ENCODE measurements around the gene GFY. TPM values are rescaled to one million over a fixed set of nuclear protein-coding genes. Genes with fewer than 3 reads are reported as not detected.

GFY gene
- total and polyA plus RNA-seq, 4 experiments from 2014 or later: not detected

DNA sequence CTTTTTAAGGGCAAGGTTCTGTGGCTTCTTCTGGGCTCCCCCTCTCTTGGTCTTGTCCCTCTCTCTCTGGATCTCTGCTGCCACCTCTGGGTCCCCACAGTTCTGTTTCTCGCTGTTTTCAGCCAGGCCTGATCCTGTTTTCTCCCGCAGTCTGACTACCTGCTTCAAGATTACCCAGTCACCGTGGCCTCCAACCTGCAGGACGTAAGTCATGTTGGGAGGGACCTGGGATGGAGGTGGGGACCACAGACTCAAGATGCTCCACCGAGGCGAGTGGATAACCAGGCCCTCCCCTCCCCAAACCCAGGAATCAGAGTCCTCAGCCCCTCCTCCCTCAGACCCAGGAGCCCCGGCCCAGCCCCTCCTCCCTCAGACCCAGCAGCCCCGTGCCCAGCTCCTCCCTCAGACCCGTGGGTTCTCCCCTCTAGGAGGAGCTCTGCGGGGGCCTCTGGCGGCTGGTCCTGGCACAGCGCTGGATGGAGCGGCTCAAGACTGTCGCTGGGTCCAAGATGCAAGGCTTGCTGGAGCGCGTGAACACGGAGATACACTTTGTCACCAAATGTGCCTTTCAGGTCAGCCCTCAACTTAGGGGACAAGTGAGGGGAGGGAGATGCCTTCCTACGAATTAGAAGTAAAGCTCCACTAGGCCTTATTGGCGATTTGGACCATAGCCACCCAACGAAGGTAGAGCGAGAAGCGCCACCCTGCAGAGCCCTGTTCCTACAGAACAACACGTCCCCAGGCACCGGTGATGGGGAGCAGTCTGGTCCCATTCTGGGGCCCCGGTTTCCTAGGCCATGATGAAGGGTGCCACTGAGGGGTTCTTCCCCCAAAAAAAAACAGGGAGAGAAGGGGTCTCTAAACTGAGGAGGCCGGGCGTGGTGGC lies 51.0 kb downstream of the GFY start:
- ChIA-PET POLR2A (ENCODE audit: partially characterized antibody) (interaction anchor here (0.8 to 4.8 kb wide), 13 partner anchors 8 to 205 kb away, joined by 3 to 79 read pairs (median 4); partner anchors contain the start of genes ALDH16A1, PIH1D1, PRMT1 and RPL13A), CTCF (ENCODE audit: partially characterized antibody) (interaction anchor here (0.5 to 2.2 kb wide), 25 partner anchors 9 to 250 kb away, joined by 3 to 14 read pairs (median 5); partner anchors contain the start of genes ALDH16A1, PIH1D1 and PRMT1)
- peak overlapping the region; percentile 90 to 99 (median 94) for H3K4me3 Mint-ChIP-seq
- peak overlapping the region; percentile 96 for H3K27ac ChIP-seq (ENCODE audit: low read depth, low read length)
- peaks cover 19 to 32% of the 10 kb centered on the region in 2 donors for H3K36me3 Mint-ChIP-seq
- peaks cover 0 to 1% (median 0%) of the 10 kb centered on the region in 8 donors for H3K9me3 Mint-ChIP-seq
- peaks cover 17 to 61% (median 32%) of the 10 kb centered on the region in 4 donors for H3K4me1 Mint-ChIP-seq
- DNase-seq: peak; percentile 64 to 82 (median 68)
- H3K27me3 Mint-ChIP-seq: no peaks in the 10 kb centered on the region
- intact Hi-C loops (cut with micrococcal nuclease): loop anchor here (1.0 to 2.0 kb wide), 2 partner anchors 84 to 209 kb away; no protein-coding TSS in a partner anchor
- no peaks in the 10 kb centered on the region for H3K27me3 ChIP-seq (ENCODE audit: insufficient read depth, low read length)
- no peaks in the 10 kb centered on the region for H3K9me3 ChIP-seq (ENCODE audit: control insufficient read depth in 1 of 2, low read length in 2 of 2)
- H3K4me3 ChIP-seq (ENCODE audit: low read length in 2 of 2): peak overlapping the region; percentile 77 to 94
- H3K4me1 ChIP-seq (ENCODE audit: insufficient read depth, low read length): peaks cover 61% of the 10 kb centered on the region
- peaks cover 28% of the 10 kb centered on the region for H3K36me3 ChIP-seq (ENCODE audit: insufficient read depth, low read length)
- H3K27ac Mint-ChIP-seq: peak overlapping the region; percentile 91 to 99 (median 98)

Other genes with a start within 250 kb of the GFY start
- 1 to 10 TPM; 4.3 to 5.1 TPM for gene SLC6A16, start 100.2 kb upstream of the GFY start, total RNA-seq
- gene SLC6A16, start 100.2 kb upstream of the GFY start, polyA plus RNA-seq: 1 to 10 TPM; 1.1 to 1.8 TPM
- 100 to 1,000 TPM; 330 to 347 TPM for gene CD37, start 90.0 kb upstream of the GFY start, total RNA-seq
- gene CD37, start 90.0 kb upstream of the GFY start, polyA plus RNA-seq: 100 to 1,000 TPM; 109 to 192 TPM
- not detected for gene TEAD2, start 63.0 kb upstream of the GFY start, total RNA-seq
- not detected for gene TEAD2, start 63.0 kb upstream of the GFY start, polyA plus RNA-seq
- not detected for gene DKKL1, start 61.5 kb upstream of the GFY start, total RNA-seq
- not detected for gene DKKL1, start 61.5 kb upstream of the GFY start, polyA plus RNA-seq
- gene KASH5, start 37.1 kb upstream of the GFY start, total RNA-seq: under 1 TPM; 0.23 to 0.69 TPM
- not detected for gene KASH5, start 37.1 kb upstream of the GFY start, polyA plus RNA-seq
- gene PTH2, start 1.9 kb upstream of the GFY start, total RNA-seq: not detected
- not detected for gene PTH2, start 1.9 kb upstream of the GFY start, polyA plus RNA-seq
- under 1 TPM; 0.15 to 0.25 TPM for gene SLC17A7, start 16.1 kb downstream of the GFY start, total RNA-seq
- gene SLC17A7, start 16.1 kb downstream of the GFY start, polyA plus RNA-seq: not detected
- gene PIH1D1, start 26.4 kb downstream of the GFY start, total RNA-seq: 100 to 1,000 TPM; 178 to 186 TPM
- 100 to 1,000 TPM in 1 of 2 donors, 10 to 100 TPM in 1; 87.2 to 124 TPM for gene PIH1D1, start 26.4 kb downstream of the GFY start, polyA plus RNA-seq
- gene ALDH16A1, start 27.8 kb downstream of the GFY start, total RNA-seq: 10 to 100 TPM; 31.6 to 32.6 TPM
- 10 to 100 TPM; 28.4 to 40.1 TPM for gene ALDH16A1, start 27.8 kb downstream of the GFY start, polyA plus RNA-seq
- 100 to 1,000 TPM; 114 to 115 TPM for gene FLT3LG, start 48.8 kb downstream of the GFY start, total RNA-seq
- gene FLT3LG, start 48.8 kb downstream of the GFY start, polyA plus RNA-seq: 100 to 1,000 TPM; 145 to 252 TPM
- gene RPL13A, start 62.2 kb downstream of the GFY start, total RNA-seq: 1,000 to 10,000 TPM; 5,517 to 5,661 TPM
- 1,000 to 10,000 TPM; 1,827 to 3,046 TPM for gene RPL13A, start 62.2 kb downstream of the GFY start, polyA plus RNA-seq
- gene RPS11, start 71.0 kb downstream of the GFY start, total RNA-seq: 1,000 to 10,000 TPM; 3,135 to 3,272 TPM
- 1,000 to 10,000 TPM; 1,691 to 2,012 TPM for gene RPS11, start 71.0 kb downstream of the GFY start, polyA plus RNA-seq
- 10 to 100 TPM; 21.9 to 25.8 TPM for gene FCGRT, start 87.3 kb downstream of the GFY start, total RNA-seq
- gene FCGRT, start 87.3 kb downstream of the GFY start, polyA plus RNA-seq: 10 to 100 TPM; 40.2 to 42.5 TPM
- 1 to 10 TPM; 2.4 to 2.5 TPM for gene RCN3, start 102.6 kb downstream of the GFY start, total RNA-seq
- 1 to 10 TPM; 1.2 to 1.5 TPM for gene RCN3, start 102.6 kb downstream of the GFY start, polyA plus RNA-seq
- 100 to 1,000 TPM; 177 to 191 TPM for gene NOSIP, start 155.2 kb downstream of the GFY start, total RNA-seq
- gene NOSIP, start 155.2 kb downstream of the GFY start, polyA plus RNA-seq: 100 to 1,000 TPM; 650 to 674 TPM
- 1 to 10 TPM; 1.0 to 1.7 TPM for gene PRRG2, start 155.9 kb downstream of the GFY start, total RNA-seq
- gene PRRG2, start 155.9 kb downstream of the GFY start, polyA plus RNA-seq: under 1 TPM in 1 of 2 donors, not detected in 1; 0.34 TPM
- 10 to 100 TPM; 64.6 to 65.1 TPM for gene PRR12, start 165.8 kb downstream of the GFY start, total RNA-seq
- gene PRR12, start 165.8 kb downstream of the GFY start, polyA plus RNA-seq: 1 to 10 TPM in 1 of 2 donors, not detected in 1; 1.2 TPM
- gene RRAS, start 214.8 kb downstream of the GFY start, total RNA-seq: 10 to 100 TPM; 12.0 to 13.4 TPM
- gene RRAS, start 214.8 kb downstream of the GFY start, polyA plus RNA-seq: 10 to 100 TPM; 28.0 to 32.1 TPM
- gene SCAF1, start 216.8 kb downstream of the GFY start, total RNA-seq: 10 to 100 TPM; 60.5 to 62.7 TPM
- 1 to 10 TPM in 1 of 2 donors, not detected in 1; 4.0 TPM for gene SCAF1, start 216.8 kb downstream of the GFY start, polyA plus RNA-seq
- 100 to 1,000 TPM; 366 to 386 TPM for gene IRF3, start 240.5 kb downstream of the GFY start, total RNA-seq
- 10 to 100 TPM; 64.1 to 72.8 TPM for gene IRF3, start 240.5 kb downstream of the GFY start, polyA plus RNA-seq
- gene BCL2L12, start 240.5 kb downstream of the GFY start, total RNA-seq: 10 to 100 TPM; 21.9 to 22.1 TPM
- 10 to 100 TPM; 16.3 to 17.2 TPM for gene BCL2L12, start 240.5 kb downstream of the GFY start, polyA plus RNA-seq